ENCODE data around the gene CASP4.

Gene CASP4

GRCh38 chr11:104918113-104918824 is 50.1 kb downstream of the CASP4 start:
- H3K4me1 ChIP-seq (ENCODE audit: control insufficient read depth, low read length), result no peaks in the 10 kb centered on the region
- no peaks in the 10 kb centered on the region for H3K36me3 ChIP-seq (ENCODE audit: control insufficient read depth, low read length)
- no peaks in the 10 kb centered on the region for H4K20me1 ChIP-seq (ENCODE audit: control insufficient read depth, insufficient read depth, low read depth, low read length)
- H3K9me2 ChIP-seq (replicated peaks; ENCODE audit: control insufficient read depth, low read length), result no peaks in the 10 kb centered on the region
- no peaks in the 10 kb centered on the region for H3K27me3 ChIP-seq (ENCODE audit: control insufficient read depth, low read length)
- no peaks in the 10 kb centered on the region for H3K79me2 ChIP-seq (ENCODE audit: control insufficient read depth, low read length)
- no peaks in the 10 kb centered on the region for H3K9me3 ChIP-seq (ENCODE audit: control insufficient read depth, insufficient read depth, low read length)
- H3K4me2 ChIP-seq (ENCODE audit: low read length), result no peak overlapping the region
- H3K4me3 ChIP-seq (ENCODE audit: low read length), result no peak overlapping the region
- no peak overlapping the region for H3K27ac ChIP-seq (ENCODE audit: low read depth, low read length)
- H3F3A ChIP-seq (ENCODE audit: control insufficient read depth, insufficient read depth), result no peaks in the 10 kb centered on the region
- TF ChIP-seq CTCF (IDR thresholded peaks at IDR 0.05; ENCODE audit: low read depth, low read length, poor library complexity, severe bottlenecking) (no peak), EZH2phosphoT487 (IDR thresholded peaks at IDR 0.05; ENCODE audit: borderline replicate concordance, low read length) (no peak)

GRCh38 chr11:104917271-104918112 is 50.9 kb downstream of the CASP4 start:
- H3K79me2 ChIP-seq (ENCODE audit: control insufficient read depth, low read length), result no peaks in the 10 kb centered on the region
- H3K36me3 ChIP-seq (ENCODE audit: control insufficient read depth, low read length), result no peaks in the 10 kb centered on the region
- no peak for TF ChIP-seq CTCF (IDR thresholded peaks at IDR 0.05; ENCODE audit: low read depth, low read length, poor library complexity, severe bottlenecking)
- TF ChIP-seq EZH2phosphoT487 (IDR thresholded peaks at IDR 0.05; ENCODE audit: borderline replicate concordance, low read length), result no peak
- no peaks in the 10 kb centered on the region for H3K9me2 ChIP-seq (replicated peaks; ENCODE audit: control insufficient read depth, low read length)
- H3K4me3 ChIP-seq (ENCODE audit: low read length), result no peak overlapping the region
- no peak overlapping the region for H3K27ac ChIP-seq (ENCODE audit: low read depth, low read length)
- H3F3A ChIP-seq (ENCODE audit: control insufficient read depth, insufficient read depth), result no peaks in the 10 kb centered on the region
- no peaks in the 10 kb centered on the region for H3K4me1 ChIP-seq (ENCODE audit: control insufficient read depth, low read length)
- H3K9me3 ChIP-seq (ENCODE audit: control insufficient read depth, insufficient read depth, low read length), result no peaks in the 10 kb centered on the region
- no peaks in the 10 kb centered on the region for H3K27me3 ChIP-seq (ENCODE audit: control insufficient read depth, low read length)
- no peak overlapping the region for H3K4me2 ChIP-seq (ENCODE audit: low read length)
- H4K20me1 ChIP-seq (ENCODE audit: control insufficient read depth, insufficient read depth, low read depth, low read length), result no peaks in the 10 kb centered on the region

GRCh38 chr11:104916442-104916841 is 51.9 kb downstream of the CASP4 start:
- H3K4me1 ChIP-seq (ENCODE audit: control insufficient read depth, low read length), result no peaks in the 10 kb centered on the region
- H3K27me3 ChIP-seq (ENCODE audit: control insufficient read depth, low read length), result no peaks in the 10 kb centered on the region
- H3K36me3 ChIP-seq (ENCODE audit: control insufficient read depth, low read length), result no peaks in the 10 kb centered on the region
- H3K79me2 ChIP-seq (ENCODE audit: control insufficient read depth, low read length), result no peaks in the 10 kb centered on the region
- H3F3A ChIP-seq (ENCODE audit: control insufficient read depth, insufficient read depth), result no peaks in the 10 kb centered on the region
- H4K20me1 ChIP-seq (ENCODE audit: control insufficient read depth, insufficient read depth, low read depth, low read length), result no peaks in the 10 kb centered on the region
- no peak overlapping the region for H3K4me3 ChIP-seq (ENCODE audit: low read length)
- no peak overlapping the region for H3K27ac ChIP-seq (ENCODE audit: low read depth, low read length)
- no peaks in the 10 kb centered on the region for H3K9me3 ChIP-seq (ENCODE audit: control insufficient read depth, insufficient read depth, low read length)
- H3K4me2 ChIP-seq (ENCODE audit: low read length), result no peak overlapping the region
- no peak for TF ChIP-seq CTCF (IDR thresholded peaks at IDR 0.05; ENCODE audit: low read depth, low read length, poor library complexity, severe bottlenecking)
- no peak for TF ChIP-seq EZH2phosphoT487 (IDR thresholded peaks at IDR 0.05; ENCODE audit: borderline replicate concordance, low read length)
- H3K9me2 ChIP-seq (replicated peaks; ENCODE audit: control insufficient read depth, low read length), result no peaks in the 10 kb centered on the region
